Upper lobe of left lung (tissue), 4 donors: ENCODE data around the gene GPAT2.
"Not testable (repeated sequence)": the region's sequence is repeated elsewhere in the genome, so short reads cannot be mapped to it uniquely, and the experiment has no call there.

ENCODE experiments used
- EP300 ChIP-seq, 4 donors: sonication (generic); formaldehyde crosslinking; IDR thresholded peaks; one replicate each; pipeline ENCODE4 v1.5.1; 2017; ENCODE audit warnings: antibody characterized with exemption in 4 of 4, control low read depth in 2 of 4
- POLR2A ChIP-seq, 4 donors: fragments of 450-650 bp; IDR thresholded peaks; one replicate each; pipeline ENCODE4 v1.5.1; 2016 to 2017; ENCODE audit warnings: antibody characterized with exemption in 4 of 4, mild to moderate bottlenecking in 2 of 4
- POLR2AphosphoS5 ChIP-seq, 2 donors: sonication (generic); formaldehyde crosslinking; IDR thresholded peaks; one replicate each; pipeline ENCODE4 v1.5.1; 2017; ENCODE audit warnings: antibody characterized with exemption in 2 of 2
- TF ChIP-seq, protein P1 (sequence below), 6 experiments: fragments of 450-650 bp in 4 of 6; fragments of 200-600 bp in 2 of 6; sonication (generic) in 2 of 6; IDR thresholded peaks; one replicate each; pipeline ENCODE4 v1.5.1; 2016 to 2019; ENCODE audit warnings: antibody characterized with exemption in 6 of 6

DNA sequence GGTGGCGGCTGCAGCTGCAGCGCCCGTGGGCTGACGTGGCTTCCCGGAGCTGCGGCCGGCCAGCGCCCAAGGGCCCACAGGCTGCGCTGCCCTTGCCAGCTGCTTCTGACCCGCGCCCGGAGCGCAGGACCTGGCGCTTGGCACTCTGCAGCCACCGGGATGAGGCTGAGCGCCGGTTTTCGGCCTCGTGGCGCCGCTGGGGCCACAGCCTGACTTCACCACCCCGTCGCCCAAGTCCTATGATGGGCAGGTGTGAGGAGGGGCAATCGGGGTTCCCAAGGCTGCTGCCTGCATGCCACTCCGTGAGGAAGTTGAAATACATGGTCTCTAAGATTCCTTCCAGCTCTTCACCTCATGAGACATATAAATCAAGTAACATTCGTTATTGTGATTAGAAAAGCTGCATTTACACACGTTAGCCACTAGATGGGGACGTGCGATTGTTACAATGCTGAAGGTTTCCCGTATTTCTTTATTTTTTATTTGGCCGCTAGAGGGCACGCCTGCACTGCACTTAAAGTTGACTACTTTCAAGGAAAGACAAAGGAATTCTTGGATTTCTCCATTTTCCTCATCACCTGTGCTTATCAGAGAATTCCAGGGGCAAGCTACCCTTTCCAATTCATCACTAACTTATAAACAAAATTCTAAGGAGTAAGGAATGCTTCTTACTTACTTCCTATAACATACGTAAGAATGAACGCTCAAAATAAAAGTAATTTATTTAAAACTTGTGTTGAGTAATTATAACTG lies 42.0 kb downstream of the GPAT2 start:
- TF ChIP-seq, protein P1, sequence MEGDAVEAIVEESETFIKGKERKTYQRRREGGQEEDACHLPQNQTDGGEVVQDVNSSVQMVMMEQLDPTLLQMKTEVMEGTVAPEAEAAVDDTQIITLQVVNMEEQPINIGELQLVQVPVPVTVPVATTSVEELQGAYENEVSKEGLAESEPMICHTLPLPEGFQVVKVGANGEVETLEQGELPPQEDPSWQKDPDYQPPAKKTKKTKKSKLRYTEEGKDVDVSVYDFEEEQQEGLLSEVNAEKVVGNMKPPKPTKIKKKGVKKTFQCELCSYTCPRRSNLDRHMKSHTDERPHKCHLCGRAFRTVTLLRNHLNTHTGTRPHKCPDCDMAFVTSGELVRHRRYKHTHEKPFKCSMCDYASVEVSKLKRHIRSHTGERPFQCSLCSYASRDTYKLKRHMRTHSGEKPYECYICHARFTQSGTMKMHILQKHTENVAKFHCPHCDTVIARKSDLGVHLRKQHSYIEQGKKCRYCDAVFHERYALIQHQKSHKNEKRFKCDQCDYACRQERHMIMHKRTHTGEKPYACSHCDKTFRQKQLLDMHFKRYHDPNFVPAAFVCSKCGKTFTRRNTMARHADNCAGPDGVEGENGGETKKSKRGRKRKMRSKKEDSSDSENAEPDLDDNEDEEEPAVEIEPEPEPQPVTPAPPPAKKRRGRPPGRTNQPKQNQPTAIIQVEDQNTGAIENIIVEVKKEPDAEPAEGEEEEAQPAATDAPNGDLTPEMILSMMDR (IDR thresholded peaks at IDR 0.05), result peak; percentile 57 to 98 (median 92)
- TF ChIP-seq EP300, POLR2AphosphoS5 (IDR thresholded peaks at IDR 0.05): not testable (repeated sequence)
- TF ChIP-seq POLR2A (IDR thresholded peaks at IDR 0.05), result peak in 1 of 4 donors; percentile 4
